ENCODE measurements around the gene RUBCNL. TPM values are rescaled to one million over a fixed set of nuclear protein-coding genes. Genes with fewer than 3 reads are reported as not detected.

The RUBCNL gene
- total and polyA plus RNA-seq, 9 of the 15 experiments (the other 6 are each of a cell fraction or from before 2014, with no cell fraction given): 0.04 to 0.35 (median 0.12) TPM; not detected in 3

DNA sequence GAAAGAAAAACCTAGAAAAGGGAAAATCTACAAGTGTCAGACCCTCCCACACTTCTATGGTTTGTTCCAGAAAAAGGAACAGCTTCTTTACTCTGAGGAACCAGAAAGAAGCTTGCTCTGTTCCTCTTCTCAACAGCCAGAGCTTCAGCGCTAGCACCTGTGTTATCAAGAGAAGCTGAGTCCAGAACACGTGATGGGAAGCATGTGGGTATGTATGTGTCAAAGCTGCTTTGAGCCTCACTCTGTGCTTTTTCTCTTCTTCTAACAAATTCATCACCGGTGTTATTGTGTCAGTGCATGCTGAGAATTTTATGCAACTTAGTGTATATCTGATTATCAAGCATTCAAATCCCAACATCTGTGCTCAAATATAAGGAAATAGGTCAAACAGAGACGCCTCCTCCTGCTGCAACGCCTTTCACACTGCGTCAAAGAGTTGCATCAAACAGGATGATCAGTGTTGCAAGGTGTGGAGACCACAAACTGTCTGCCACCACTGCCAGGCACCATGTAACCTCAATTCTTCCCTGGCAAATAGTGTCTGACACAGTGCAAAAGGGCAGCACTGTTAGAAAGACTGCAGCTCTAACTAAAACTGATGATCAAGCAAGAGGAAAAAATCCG, 91.4 kb downstream of the RUBCNL start (continued):
- TF ChIP-seq, protein P1, sequence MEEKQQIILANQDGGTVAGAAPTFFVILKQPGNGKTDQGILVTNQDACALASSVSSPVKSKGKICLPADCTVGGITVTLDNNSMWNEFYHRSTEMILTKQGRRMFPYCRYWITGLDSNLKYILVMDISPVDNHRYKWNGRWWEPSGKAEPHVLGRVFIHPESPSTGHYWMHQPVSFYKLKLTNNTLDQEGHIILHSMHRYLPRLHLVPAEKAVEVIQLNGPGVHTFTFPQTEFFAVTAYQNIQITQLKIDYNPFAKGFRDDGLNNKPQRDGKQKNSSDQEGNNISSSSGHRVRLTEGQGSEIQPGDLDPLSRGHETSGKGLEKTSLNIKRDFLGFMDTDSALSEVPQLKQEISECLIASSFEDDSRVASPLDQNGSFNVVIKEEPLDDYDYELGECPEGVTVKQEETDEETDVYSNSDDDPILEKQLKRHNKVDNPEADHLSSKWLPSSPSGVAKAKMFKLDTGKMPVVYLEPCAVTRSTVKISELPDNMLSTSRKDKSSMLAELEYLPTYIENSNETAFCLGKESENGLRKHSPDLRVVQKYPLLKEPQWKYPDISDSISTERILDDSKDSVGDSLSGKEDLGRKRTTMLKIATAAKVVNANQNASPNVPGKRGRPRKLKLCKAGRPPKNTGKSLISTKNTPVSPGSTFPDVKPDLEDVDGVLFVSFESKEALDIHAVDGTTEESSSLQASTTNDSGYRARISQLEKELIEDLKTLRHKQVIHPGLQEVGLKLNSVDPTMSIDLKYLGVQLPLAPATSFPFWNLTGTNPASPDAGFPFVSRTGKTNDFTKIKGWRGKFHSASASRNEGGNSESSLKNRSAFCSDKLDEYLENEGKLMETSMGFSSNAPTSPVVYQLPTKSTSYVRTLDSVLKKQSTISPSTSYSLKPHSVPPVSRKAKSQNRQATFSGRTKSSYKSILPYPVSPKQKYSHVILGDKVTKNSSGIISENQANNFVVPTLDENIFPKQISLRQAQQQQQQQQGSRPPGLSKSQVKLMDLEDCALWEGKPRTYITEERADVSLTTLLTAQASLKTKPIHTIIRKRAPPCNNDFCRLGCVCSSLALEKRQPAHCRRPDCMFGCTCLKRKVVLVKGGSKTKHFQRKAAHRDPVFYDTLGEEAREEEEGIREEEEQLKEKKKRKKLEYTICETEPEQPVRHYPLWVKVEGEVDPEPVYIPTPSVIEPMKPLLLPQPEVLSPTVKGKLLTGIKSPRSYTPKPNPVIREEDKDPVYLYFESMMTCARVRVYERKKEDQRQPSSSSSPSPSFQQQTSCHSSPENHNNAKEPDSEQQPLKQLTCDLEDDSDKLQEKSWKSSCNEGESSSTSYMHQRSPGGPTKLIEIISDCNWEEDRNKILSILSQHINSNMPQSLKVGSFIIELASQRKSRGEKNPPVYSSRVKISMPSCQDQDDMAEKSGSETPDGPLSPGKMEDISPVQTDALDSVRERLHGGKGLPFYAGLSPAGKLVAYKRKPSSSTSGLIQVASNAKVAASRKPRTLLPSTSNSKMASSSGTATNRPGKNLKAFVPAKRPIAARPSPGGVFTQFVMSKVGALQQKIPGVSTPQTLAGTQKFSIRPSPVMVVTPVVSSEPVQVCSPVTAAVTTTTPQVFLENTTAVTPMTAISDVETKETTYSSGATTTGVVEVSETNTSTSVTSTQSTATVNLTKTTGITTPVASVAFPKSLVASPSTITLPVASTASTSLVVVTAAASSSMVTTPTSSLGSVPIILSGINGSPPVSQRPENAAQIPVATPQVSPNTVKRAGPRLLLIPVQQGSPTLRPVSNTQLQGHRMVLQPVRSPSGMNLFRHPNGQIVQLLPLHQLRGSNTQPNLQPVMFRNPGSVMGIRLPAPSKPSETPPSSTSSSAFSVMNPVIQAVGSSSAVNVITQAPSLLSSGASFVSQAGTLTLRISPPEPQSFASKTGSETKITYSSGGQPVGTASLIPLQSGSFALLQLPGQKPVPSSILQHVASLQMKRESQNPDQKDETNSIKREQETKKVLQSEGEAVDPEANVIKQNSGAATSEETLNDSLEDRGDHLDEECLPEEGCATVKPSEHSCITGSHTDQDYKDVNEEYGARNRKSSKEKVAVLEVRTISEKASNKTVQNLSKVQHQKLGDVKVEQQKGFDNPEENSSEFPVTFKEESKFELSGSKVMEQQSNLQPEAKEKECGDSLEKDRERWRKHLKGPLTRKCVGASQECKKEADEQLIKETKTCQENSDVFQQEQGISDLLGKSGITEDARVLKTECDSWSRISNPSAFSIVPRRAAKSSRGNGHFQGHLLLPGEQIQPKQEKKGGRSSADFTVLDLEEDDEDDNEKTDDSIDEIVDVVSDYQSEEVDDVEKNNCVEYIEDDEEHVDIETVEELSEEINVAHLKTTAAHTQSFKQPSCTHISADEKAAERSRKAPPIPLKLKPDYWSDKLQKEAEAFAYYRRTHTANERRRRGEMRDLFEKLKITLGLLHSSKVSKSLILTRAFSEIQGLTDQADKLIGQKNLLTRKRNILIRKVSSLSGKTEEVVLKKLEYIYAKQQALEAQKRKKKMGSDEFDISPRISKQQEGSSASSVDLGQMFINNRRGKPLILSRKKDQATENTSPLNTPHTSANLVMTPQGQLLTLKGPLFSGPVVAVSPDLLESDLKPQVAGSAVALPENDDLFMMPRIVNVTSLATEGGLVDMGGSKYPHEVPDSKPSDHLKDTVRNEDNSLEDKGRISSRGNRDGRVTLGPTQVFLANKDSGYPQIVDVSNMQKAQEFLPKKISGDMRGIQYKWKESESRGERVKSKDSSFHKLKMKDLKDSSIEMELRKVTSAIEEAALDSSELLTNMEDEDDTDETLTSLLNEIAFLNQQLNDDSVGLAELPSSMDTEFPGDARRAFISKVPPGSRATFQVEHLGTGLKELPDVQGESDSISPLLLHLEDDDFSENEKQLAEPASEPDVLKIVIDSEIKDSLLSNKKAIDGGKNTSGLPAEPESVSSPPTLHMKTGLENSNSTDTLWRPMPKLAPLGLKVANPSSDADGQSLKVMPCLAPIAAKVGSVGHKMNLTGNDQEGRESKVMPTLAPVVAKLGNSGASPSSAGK (IDR thresholded peaks at IDR 0.05): peak; percentile 89
- peak; percentile 36; the same call in 1 of the 2 replicates for TF ChIP-seq SMAD4 (CRISPR knock-in tag; conservative IDR thresholded peaks at IDR 0.05)
- TF ChIP-seq PHF21A (IDR thresholded peaks at IDR 0.05; ENCODE audit: borderline replicate concordance, low read depth): no peak
- TF ChIP-seq TOE1 (IDR thresholded peaks at IDR 0.05; ENCODE audit: borderline replicate concordance): no peak
- no peak for TF ChIP-seq TOE1 (CRISPR knock-in tag; IDR thresholded peaks at IDR 0.05; ENCODE audit: borderline replicate concordance, low read depth)
- 0 out of 2 replicates have a peak, but pooled peaks have one; percentile 11 for TF ChIP-seq FOXJ2 (tag; IDR thresholded peaks at IDR 0.05)
- peak in 1 of 2 experiments; percentile 45; a peak in 1 of 4 replicates for TF ChIP-seq TRIM24 (IDR thresholded peaks at IDR 0.05)
- TF ChIP-seq, protein P2, sequence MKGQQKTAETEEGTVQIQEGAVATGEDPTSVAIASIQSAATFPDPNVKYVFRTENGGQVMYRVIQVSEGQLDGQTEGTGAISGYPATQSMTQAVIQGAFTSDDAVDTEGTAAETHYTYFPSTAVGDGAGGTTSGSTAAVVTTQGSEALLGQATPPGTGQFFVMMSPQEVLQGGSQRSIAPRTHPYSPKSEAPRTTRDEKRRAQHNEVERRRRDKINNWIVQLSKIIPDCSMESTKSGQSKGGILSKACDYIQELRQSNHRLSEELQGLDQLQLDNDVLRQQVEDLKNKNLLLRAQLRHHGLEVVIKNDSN (CRISPR knock-in tag; IDR thresholded peaks at IDR 0.05): peak; percentile 63
- TF ChIP-seq, protein P3, sequence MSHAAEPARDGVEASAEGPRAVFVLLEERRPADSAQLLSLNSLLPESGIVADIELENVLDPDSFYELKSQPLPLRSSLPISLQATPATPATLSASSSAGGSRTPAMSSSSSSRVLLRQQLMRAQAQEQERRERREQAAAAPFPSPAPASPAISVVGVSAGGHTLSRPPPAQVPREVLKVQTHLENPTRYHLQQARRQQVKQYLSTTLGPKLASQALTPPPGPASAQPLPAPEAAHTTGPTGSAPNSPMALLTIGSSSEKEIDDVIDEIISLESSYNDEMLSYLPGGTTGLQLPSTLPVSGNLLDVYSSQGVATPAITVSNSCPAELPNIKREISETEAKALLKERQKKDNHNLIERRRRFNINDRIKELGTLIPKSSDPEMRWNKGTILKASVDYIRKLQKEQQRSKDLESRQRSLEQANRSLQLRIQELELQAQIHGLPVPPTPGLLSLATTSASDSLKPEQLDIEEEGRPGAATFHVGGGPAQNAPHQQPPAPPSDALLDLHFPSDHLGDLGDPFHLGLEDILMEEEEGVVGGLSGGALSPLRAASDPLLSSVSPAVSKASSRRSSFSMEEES (CRISPR knock-in tag; IDR thresholded peaks at IDR 0.05): 0 out of 2 replicates have a peak, but pooled peaks have one; percentile 7
- TF ChIP-seq L3MBTL2 (IDR thresholded peaks at IDR 0.05): peak; percentile 92

Data from K562 (cell line).